ENCODE data around the gene TRABD2B.
"Not testable (repeated sequence)": the region's sequence is repeated elsewhere in the genome, so short reads cannot be mapped to it uniquely, and the experiment has no call there.

TRABD2B gene

DNA sequence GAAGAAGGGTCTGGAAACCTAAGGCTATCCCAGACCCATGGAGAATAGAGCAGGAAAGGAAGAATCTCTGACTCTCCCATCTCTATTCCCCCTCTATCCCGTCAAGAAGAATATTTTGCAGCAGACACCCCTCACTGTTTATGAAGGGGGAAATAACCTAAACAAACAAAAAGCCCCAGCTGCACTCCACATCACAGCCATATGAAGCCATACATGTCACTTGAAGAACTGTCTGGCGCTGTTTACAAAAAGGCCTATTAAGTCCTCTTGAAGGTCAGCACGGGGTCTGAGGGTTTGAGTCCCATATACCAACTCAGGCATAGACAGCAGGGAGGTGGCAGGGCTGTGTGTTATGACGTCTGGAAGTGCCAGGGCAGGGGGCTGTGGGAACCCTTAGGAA, 31.4 kb downstream of the TRABD2B start:
- in situ Hi-C loops (cut with HindIII; ENCODE audit: low sequenced_read_pairs), result no loop called here
- no peak overlapping the region for H3K4me3 ChIP-seq (ENCODE audit: low read depth, low read length)
- no peak for DNase-seq (ENCODE audit: low read depth, low spot score)
- TF ChIP-seq, protein P1, sequence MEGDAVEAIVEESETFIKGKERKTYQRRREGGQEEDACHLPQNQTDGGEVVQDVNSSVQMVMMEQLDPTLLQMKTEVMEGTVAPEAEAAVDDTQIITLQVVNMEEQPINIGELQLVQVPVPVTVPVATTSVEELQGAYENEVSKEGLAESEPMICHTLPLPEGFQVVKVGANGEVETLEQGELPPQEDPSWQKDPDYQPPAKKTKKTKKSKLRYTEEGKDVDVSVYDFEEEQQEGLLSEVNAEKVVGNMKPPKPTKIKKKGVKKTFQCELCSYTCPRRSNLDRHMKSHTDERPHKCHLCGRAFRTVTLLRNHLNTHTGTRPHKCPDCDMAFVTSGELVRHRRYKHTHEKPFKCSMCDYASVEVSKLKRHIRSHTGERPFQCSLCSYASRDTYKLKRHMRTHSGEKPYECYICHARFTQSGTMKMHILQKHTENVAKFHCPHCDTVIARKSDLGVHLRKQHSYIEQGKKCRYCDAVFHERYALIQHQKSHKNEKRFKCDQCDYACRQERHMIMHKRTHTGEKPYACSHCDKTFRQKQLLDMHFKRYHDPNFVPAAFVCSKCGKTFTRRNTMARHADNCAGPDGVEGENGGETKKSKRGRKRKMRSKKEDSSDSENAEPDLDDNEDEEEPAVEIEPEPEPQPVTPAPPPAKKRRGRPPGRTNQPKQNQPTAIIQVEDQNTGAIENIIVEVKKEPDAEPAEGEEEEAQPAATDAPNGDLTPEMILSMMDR (IDR thresholded peaks at IDR 0.05; ENCODE audit: low read depth, low read length), result no peak

DNA sequence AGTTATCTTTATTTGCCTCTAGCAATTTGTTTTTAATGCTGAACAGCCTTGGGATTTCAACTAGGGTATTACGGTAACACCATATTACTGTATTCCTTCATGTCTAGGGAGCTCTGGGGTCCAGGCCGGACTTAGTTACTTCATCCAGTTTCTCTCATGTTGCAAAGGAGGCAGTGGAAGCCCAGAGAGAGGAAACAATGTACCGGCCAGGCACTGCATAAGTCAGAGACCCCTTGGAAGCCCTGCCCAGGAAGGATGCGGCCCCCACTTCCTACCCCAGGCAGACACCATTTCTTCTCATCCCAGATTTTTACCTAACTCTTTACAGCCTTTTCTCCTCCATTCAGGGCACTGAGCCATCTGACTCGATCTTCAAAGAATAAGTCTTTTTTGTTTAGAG, 32.5 kb downstream of the TRABD2B start:
- H3K4me3 ChIP-seq (ENCODE audit: low read depth, low read length), result no peak overlapping the region
- in situ Hi-C loops (cut with HindIII; ENCODE audit: low sequenced_read_pairs), result no loop called here
- DNase-seq (ENCODE audit: low read depth, low spot score), result no peak
- TF ChIP-seq, protein P1 (IDR thresholded peaks at IDR 0.05; ENCODE audit: low read depth, low read length), result no peak

DNA sequence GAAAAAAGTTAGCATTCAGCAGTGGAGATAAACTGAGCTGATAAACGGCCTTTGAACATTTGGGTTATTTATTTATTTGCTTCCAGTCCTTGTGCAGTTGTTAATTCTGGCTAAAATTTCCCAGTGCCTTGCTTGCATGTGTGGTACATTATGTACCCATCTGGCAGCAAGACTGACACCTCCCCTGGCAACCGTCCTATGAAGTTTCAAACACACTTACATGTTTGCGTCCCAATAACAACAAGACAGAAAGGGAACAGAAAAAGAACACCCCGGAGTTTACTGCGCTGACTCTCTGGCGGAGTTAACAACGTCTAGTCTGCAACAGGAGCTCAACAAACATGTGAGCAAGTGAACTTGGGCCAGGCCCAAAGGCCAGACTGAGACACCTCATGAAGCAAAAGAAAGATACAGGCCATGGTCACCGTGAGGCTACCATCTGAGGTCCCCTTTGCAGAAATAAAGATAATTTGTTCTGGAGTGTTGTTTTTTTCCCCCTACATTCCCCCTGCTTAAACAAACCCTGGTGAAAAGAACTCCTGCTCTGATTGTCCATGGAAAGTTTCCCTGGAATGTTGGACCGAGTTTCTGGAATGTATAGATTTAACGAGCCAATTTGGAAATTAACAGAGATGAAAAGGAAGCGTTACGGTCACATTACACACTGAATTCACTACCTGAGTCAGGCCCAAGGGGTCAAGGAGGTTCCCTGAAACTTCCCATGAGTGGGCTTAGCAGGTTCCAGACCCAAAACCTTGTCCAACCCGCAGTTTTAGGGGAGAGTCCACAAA, 33.4 kb downstream of the TRABD2B start:
- TF ChIP-seq, protein P1 (IDR thresholded peaks at IDR 0.05; ENCODE audit: low read depth, low read length), result no peak
- in situ Hi-C loops (cut with HindIII; ENCODE audit: low sequenced_read_pairs), result no loop called here
- no peak overlapping the region for H3K4me3 ChIP-seq (ENCODE audit: low read depth, low read length)
- no peak for DNase-seq (ENCODE audit: low read depth, low spot score)

DNA sequence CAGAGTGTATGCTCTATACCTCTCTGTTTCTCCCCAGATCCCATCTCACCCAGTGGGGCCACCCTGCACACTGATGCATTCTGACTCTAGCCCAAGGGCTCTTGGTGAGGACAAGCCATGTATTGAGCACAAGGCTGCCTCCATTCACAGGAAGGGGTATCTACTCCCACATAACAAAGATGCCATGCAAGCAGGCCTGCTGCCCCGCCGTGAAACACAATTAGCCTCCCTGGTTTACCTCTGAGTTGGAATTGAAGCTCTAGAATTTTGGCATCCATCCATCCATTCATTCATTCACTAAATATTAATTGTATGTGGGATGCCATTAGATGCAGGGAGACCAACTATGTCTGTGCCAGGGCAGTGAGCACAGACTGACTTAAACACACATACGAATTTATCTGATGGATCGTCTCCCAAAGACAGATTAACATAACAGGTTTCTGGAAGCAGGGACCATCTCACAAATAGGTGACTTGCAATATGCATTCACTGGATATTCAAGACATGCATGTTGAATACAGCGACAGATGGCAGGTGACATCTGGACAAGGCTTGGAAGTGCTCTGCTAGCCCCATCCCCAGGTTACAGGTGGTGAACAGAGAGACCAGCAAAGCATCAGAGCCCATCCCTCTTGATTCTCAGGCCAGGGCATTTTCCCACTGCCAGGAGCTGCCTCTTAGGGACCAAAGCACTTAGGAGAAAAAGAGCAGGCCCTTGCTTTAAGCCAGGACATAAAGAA, 34.3 kb downstream of the TRABD2B start:
- DNase-seq (ENCODE audit: low read depth, low spot score), result no peak
- no peak overlapping the region for H3K4me3 ChIP-seq (ENCODE audit: low read depth, low read length)
- TF ChIP-seq, protein P1 (IDR thresholded peaks at IDR 0.05; ENCODE audit: low read depth, low read length), result no peak
- in situ Hi-C loops (cut with HindIII; ENCODE audit: low sequenced_read_pairs), result no loop called here

DNA sequence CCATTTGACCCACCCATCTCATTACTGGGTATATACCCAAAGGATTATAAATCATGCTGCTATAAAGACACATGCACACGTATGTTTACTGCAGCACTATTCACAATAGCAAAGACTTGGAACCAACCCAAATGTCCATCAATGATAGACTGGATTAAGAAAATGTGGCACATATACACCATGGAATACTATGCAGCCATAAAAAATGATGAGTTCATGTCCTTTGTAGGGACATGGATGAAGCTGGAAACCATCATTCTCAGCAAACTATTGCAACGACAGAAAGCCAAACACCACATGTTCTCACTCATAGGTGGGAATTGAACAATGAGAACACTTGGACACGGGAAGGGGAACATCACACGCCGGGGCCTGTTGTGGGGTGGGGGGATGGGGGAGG, 35.4 kb downstream of the TRABD2B start:
- in situ Hi-C loops (cut with HindIII; ENCODE audit: low sequenced_read_pairs); DNase-seq (ENCODE audit: low read depth, low spot score); H3K4me3 ChIP-seq (ENCODE audit: low read depth, low read length): not testable (repeated sequence)

GRCh38 chr1:47956491-47956890, 40.7 kb downstream of the TRABD2B start:
- in situ Hi-C loops (cut with HindIII; ENCODE audit: low sequenced_read_pairs); H3K4me3 ChIP-seq (ENCODE audit: low read depth, low read length); DNase-seq (ENCODE audit: low read depth, low spot score): not testable (repeated sequence)

DNA sequence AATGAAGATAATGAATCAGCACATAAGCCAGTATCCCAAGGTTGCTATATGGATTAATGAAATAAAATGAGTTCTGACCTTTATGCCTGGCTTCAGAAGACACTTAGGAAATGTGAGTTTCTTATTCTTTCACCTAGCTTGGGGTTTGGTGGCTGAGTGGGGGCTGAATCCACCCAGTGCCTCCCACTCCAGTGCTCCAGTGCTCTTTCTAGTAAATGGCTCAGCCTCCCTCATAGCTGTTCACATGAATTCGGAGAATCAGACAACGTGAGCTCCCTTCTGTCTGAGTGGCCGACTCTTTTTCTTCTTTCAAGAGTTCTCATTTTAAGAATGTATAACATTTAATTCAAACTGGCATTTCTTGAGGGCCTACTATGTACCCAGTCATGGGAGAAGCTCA, 43.5 kb downstream of the TRABD2B start:
- TF ChIP-seq, protein P1 (IDR thresholded peaks at IDR 0.05; ENCODE audit: low read depth, low read length), result no peak

More for the DNA sequence above, 43.5 kb downstream of the TRABD2B start:
- no peak overlapping the region for H3K4me3 ChIP-seq (ENCODE audit: low read depth, low read length)
- in situ Hi-C loops (cut with HindIII; ENCODE audit: low sequenced_read_pairs), result no loop called here
- DNase-seq (ENCODE audit: low read depth, low spot score), result no peak

Measured in astrocyte of the spinal cord (primary cell).